Measurements from ENCODE around the gene LOC128125822.

The LOC128125822 gene

DNA sequence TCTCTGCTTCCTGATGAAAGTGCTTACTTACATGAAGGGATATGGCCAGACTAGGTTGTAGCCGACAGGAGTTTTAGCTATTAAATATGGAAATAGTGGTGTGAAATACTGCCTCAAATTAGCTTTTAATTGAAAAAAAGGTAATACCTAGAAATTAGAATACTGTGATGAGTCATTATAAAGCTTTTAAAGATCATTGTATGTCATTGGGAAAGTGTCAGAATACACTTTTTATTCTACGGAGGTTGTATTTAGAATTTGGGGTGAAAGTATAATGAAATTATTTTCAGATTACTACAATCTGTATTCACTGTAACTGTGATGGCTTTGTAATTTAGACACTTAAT lies 2.2 kb downstream of the LOC128125822 start:
- Mint-ChIP-seq H3K27ac (peak overlapping the region; percentile 99), H3K4me1 (peaks cover 44% of the 10 kb centered on the region)

DNA sequence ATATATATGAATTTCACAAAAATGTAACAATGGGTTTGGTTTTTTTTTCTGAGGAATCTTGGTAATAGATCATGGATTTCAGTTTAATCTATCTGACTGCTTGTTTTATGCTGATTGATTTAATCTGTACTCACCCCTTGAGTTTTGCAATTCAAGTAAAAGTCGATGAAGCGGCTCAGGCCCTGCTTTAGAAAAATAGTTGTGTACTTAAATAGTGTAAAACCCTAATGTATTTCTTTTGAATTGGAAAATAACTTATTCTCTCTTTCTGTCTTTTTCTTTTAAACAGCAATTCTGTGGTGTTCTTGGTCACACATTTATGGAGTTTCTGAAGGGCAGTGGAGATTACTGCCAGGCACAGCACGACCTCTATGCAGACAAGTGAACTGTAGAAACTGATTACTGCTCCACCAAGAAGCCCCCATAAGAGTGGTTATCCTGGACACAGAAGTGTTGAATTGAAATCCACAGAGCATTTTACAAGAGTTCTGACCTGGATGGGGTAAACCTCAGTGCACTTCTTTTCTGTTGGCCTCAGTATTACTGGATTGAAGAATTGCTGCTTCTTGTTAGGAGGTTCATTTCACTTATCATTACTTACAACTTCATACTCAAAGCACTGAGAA lies 4.0 kb downstream of the LOC128125822 start:
- no peak for DNase-seq
- Mint-ChIP-seq H3K4me1 (peaks cover 36% of the 10 kb centered on the region), H3K27ac (peak overlapping the region; percentile 19), H3K9me3 (no peaks in the 10 kb centered on the region), H3K27me3 (ENCODE audit: low read depth, poor library complexity) (peaks cover 3% of the 10 kb centered on the region), H3K4me3 (peak overlapping the region; percentile 65), H3K36me3 (ENCODE audit: low read depth) (peaks cover 33% of the 10 kb centered on the region)
- TF ChIP-seq, protein P1, sequence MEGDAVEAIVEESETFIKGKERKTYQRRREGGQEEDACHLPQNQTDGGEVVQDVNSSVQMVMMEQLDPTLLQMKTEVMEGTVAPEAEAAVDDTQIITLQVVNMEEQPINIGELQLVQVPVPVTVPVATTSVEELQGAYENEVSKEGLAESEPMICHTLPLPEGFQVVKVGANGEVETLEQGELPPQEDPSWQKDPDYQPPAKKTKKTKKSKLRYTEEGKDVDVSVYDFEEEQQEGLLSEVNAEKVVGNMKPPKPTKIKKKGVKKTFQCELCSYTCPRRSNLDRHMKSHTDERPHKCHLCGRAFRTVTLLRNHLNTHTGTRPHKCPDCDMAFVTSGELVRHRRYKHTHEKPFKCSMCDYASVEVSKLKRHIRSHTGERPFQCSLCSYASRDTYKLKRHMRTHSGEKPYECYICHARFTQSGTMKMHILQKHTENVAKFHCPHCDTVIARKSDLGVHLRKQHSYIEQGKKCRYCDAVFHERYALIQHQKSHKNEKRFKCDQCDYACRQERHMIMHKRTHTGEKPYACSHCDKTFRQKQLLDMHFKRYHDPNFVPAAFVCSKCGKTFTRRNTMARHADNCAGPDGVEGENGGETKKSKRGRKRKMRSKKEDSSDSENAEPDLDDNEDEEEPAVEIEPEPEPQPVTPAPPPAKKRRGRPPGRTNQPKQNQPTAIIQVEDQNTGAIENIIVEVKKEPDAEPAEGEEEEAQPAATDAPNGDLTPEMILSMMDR (IDR thresholded peaks at IDR 0.05), result no peak

More for the DNA sequence above, 2.2 kb downstream of the LOC128125822 start:
- Mint-ChIP-seq H3K4me3 (peak overlapping the region; percentile 97), H3K36me3 (ENCODE audit: low read depth) (peaks cover 15% of the 10 kb centered on the region), H3K9me3 (no peaks in the 10 kb centered on the region), H3K27me3 (ENCODE audit: low read depth, poor library complexity) (peaks cover 6% of the 10 kb centered on the region)
- TF ChIP-seq, protein P1 (IDR thresholded peaks at IDR 0.05), result peak; percentile 31
- no peak for DNase-seq

DNA sequence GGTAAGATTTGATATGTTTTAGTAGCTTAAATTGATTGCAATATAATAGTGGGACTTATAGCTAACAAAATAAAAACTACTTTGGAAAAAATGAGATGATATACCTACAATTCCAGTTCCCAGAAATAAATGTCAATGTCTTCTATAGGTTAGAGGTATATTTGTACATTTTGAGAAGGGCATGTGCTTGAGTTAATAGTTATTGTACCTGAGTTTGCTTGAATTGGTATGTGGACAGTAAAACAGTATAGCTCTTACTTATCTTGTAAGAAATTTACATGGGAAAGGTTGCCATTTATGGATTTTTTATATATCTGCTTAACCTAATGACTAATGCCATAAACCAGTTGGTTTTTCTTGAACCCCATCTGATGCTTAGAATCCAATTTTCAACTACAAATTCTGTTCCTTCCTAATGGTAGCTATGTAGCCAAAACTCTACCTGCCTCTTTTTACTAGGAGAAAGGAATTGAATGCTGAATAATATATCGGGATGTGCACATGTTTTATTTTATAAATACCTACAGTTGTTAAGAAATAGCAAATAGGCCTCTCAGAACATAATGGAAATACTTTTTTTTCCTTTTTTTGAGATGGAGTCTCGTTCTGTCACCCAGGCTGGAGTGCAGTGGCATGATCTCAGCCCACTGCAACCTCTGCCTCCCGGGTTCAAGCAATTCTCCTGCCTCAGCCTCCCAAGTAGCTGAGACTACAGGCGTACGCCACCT lies 4.9 kb downstream of the LOC128125822 start:
- Mint-ChIP-seq H3K36me3 (ENCODE audit: low read depth) (peaks cover 39% of the 10 kb centered on the region), H3K27me3 (ENCODE audit: low read depth, poor library complexity) (no peaks in the 10 kb centered on the region), H3K27ac (no peak overlapping the region), H3K9me3 (no peaks in the 10 kb centered on the region), H3K4me3 (no peak overlapping the region), H3K4me1 (peaks cover 29% of the 10 kb centered on the region)
- TF ChIP-seq, protein P1 (IDR thresholded peaks at IDR 0.05), result no peak
- DNase-seq, result no peak

DNA sequence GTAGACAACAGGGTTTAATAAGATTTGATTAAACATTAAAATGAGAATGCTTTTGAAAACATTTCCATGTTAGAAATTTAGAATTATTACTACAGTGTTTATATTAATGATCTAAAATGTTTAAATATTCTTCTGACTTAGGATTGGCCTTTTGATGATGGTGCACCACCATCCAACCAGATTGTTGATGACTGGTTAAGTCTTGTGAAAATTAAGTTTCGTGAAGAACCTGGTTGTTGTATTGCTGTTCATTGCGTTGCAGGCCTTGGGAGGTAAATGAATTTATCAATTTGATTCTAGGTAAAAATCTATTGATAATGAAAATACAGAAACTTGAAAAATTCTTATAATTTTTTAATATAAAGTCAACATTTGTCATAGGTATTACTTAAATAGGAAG lies 6.5 kb downstream of the LOC128125822 start:
- Mint-ChIP-seq H3K36me3 (ENCODE audit: low read depth) (peaks cover 45% of the 10 kb centered on the region), H3K9me3 (no peaks in the 10 kb centered on the region), H3K4me1 (peaks cover 29% of the 10 kb centered on the region), H3K4me3 (no peak overlapping the region), H3K27me3 (ENCODE audit: low read depth, poor library complexity) (no peaks in the 10 kb centered on the region), H3K27ac (no peak overlapping the region)
- DNase-seq, result no peak
- TF ChIP-seq, protein P1 (IDR thresholded peaks at IDR 0.05), result no peak

DNA sequence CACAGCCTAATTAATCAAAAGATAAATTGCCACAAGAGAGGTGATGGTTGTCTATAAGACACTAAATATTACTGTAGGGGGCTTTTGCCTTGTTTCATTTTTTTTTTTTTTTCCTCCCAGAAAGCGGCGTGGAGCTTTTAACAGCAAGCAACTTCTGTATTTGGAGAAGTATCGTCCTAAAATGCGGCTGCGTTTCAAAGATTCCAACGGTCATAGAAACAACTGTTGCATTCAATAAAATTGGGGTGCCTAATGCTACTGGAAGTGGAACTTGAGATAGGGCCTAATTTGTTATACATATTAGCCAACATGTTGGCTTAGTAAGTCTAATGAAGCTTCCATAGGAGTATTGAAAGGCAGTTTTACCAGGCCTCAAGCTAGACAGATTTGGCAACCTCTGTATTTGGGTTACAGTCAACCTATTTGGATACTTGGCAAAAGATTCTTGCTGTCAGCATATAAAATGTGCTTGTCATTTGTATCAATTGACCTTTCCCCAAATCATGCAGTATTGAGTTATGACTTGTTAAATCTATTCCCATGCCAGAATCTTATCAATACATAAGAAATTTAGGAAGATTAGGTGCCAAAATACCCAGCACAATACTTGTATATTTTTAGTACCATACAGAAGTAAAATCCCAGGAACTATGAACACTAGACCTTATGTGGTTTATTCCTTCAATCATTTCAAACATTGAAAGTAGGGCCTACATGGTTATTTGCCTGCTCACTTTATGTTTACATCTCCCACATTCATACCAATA lies 7.8 kb downstream of the LOC128125822 start:
- no peaks in the 10 kb centered on the region for H3K27me3 Mint-ChIP-seq (ENCODE audit: low read depth, poor library complexity)
- peaks cover 15% of the 10 kb centered on the region for H3K4me1 Mint-ChIP-seq
- no peaks in the 10 kb centered on the region for H3K9me3 Mint-ChIP-seq
- TF ChIP-seq, protein P1 (IDR thresholded peaks at IDR 0.05), result no peak
- no peak for DNase-seq
- no peak overlapping the region for H3K4me3 Mint-ChIP-seq
- no peak overlapping the region for H3K27ac Mint-ChIP-seq
- peaks cover 45% of the 10 kb centered on the region for H3K36me3 Mint-ChIP-seq (ENCODE audit: low read depth)
